GM12864 (cell line): ENCODE measurements around the gene RBSN.

Experiments
- DNase-seq: peaks from one replicate; pipeline ENCODE4 v3.0.0-alpha.2; 2011; ENCODE audit warnings: low read depth
- H3K4me3 ChIP-seq: 2 replicates; pipeline ENCODE4 v1.5.1; 2011; ENCODE audit warnings: mild to moderate bottlenecking, low read depth, low read length, control low read depth
- CTCF ChIP-seq: IDR thresholded peaks from 2 replicates; pipeline ENCODE4 v1.5.1; 2011; ENCODE audit warnings: low read depth, mild to moderate bottlenecking, moderate library complexity, low read length, control low read depth, inconsistent platforms; ENCODE audit errors: missing control alignments

RBSN gene

GRCh38 chr3:15060029-15060428, 38.9 kb downstream of the RBSN start:
- no peak overlapping the region for H3K4me3 ChIP-seq
- no peak for TF ChIP-seq CTCF
- DNase-seq, result no peak

- no peak for TF ChIP-seq CTCF
Observed at GRCh38 chr3:15056676-15057404, 42.1 kb downstream of the RBSN start.

GRCh38 chr3:15055019-15055557, 43.9 kb downstream of the RBSN start:
- peak; percentile 47 for DNase-seq
- no peak for TF ChIP-seq CTCF
- H3K4me3 ChIP-seq, result no peak overlapping the region

More at GRCh38 chr3:15056676-15057404, 42.1 kb downstream of the RBSN start:
- no peak overlapping the region for H3K4me3 ChIP-seq
- no peak for DNase-seq

GRCh38 chr3:15053541-15053940, 45.4 kb downstream of the RBSN start:
- H3K4me3 ChIP-seq, result no peak overlapping the region
- no peak for DNase-seq
- no peak for TF ChIP-seq CTCF

GRCh38 chr3:15052335-15053242, 46.4 kb downstream of the RBSN start:
- no peak for DNase-seq
- H3K4me3 ChIP-seq, result no peak overlapping the region
- TF ChIP-seq CTCF, result no peak

GRCh38 chr3:15051531-15051930, 47.4 kb downstream of the RBSN start:
- no peak overlapping the region for H3K4me3 ChIP-seq
- TF ChIP-seq CTCF, result peak; percentile 93
- peak; percentile 30 for DNase-seq
